HFFc6 (cell line): Measurements from ENCODE around the gene DDIAS. TPM values are rescaled to one million over a fixed set of nuclear protein-coding genes. Genes with fewer than 3 reads are reported as not detected.

Source experiments
- DNase-seq: peaks from one replicate; pipeline ENCODE4 v3.0.0-alpha.2; 2018
- H3K27ac Mint-ChIP-seq: 2 replicates; pipeline ENCODE4 v1.8.0; 2020; ENCODE audit warnings: mild to moderate bottlenecking, mixed read lengths
- H3K27me3 Mint-ChIP-seq: 2 replicates; pipeline ENCODE4 v1.8.0; 2021; ENCODE audit warnings: mild to moderate bottlenecking, moderate library complexity, mixed read lengths; ENCODE audit not compliant: insufficient read depth
- H3K36me3 Mint-ChIP-seq: 2 replicates; pipeline ENCODE4 v1.8.0; 2021; ENCODE audit warnings: low read depth, mixed read lengths
- H3K4me1 Mint-ChIP-seq: 2 replicates; pipeline ENCODE4 v1.8.0; 2020; ENCODE audit warnings: low read depth, mixed read lengths
- H3K4me3 Mint-ChIP-seq: 2 replicates; pipeline ENCODE4 v1.8.0; 2020; ENCODE audit warnings: mild to moderate bottlenecking, moderate library complexity, mixed read lengths
- H3K9me3 Mint-ChIP-seq: 2 replicates; pipeline ENCODE4 v1.8.0; 2020; ENCODE audit warnings: mild to moderate bottlenecking, mixed read lengths
- total RNA-seq, 6 experiments: library from RNA; stranded (reverse); fragmentation: NEBNext Ultra II Directional; extraction: Animal tissue kit (Norgen Biotek cat#: 25700); gene quantifications; 2 replicates in 1 of 6; 3 replicates in 5 of 6; pipeline ENCODE4 v1.2.3, GENCODE V29; 2021
- TF ChIP-seq, protein P1 (sequence below): fragments of 200-600 bp; sonication (generic); IDR thresholded peaks from 2 replicates; pipeline ENCODE4 v1.5.0; 2021; ENCODE audit warnings: antibody characterized with exemption, mild to moderate bottlenecking

The DDIAS gene
- total RNA-seq, 6 experiments from 2014 or later, result 4.7 to 9.7 (median 8.4) TPM

GRCh38 chr11:82981852-82982251 lies 80.3 kb downstream of the DDIAS start:
- H3K27ac Mint-ChIP-seq, result peak overlapping the region; percentile 10; the same call in 1 of the 2 replicates

More at GRCh38 chr11:82981852-82982251, 80.3 kb downstream of the DDIAS start:
- Mint-ChIP-seq H3K4me1 (peaks cover 52% of the 10 kb centered on the region), H3K36me3 (peaks cover 38% of the 10 kb centered on the region), H3K4me3 (no peak overlapping the region), H3K27me3 (no peaks in the 10 kb centered on the region; the same call in 1 of the 2 replicates), H3K9me3 (no peaks in the 10 kb centered on the region)
- TF ChIP-seq, protein P1, sequence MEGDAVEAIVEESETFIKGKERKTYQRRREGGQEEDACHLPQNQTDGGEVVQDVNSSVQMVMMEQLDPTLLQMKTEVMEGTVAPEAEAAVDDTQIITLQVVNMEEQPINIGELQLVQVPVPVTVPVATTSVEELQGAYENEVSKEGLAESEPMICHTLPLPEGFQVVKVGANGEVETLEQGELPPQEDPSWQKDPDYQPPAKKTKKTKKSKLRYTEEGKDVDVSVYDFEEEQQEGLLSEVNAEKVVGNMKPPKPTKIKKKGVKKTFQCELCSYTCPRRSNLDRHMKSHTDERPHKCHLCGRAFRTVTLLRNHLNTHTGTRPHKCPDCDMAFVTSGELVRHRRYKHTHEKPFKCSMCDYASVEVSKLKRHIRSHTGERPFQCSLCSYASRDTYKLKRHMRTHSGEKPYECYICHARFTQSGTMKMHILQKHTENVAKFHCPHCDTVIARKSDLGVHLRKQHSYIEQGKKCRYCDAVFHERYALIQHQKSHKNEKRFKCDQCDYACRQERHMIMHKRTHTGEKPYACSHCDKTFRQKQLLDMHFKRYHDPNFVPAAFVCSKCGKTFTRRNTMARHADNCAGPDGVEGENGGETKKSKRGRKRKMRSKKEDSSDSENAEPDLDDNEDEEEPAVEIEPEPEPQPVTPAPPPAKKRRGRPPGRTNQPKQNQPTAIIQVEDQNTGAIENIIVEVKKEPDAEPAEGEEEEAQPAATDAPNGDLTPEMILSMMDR, result no peak
- no peak for DNase-seq

Other genes with a start within 250 kb of the DDIAS start
- not detected for gene FAM181B, start 167.9 kb upstream of the DDIAS start, total RNA-seq
- 10 to 100 TPM; 51.2 to 63.3 (median 57.5) TPM for gene PRCP, start 1.3 kb upstream of the DDIAS start, total RNA-seq
- 10 to 100 TPM; 17.6 to 22.2 (median 19.4) TPM for gene RAB30, start 170.2 kb downstream of the DDIAS start, total RNA-seq